HL-60 (cell line): ENCODE measurements around the gene UBE2E2.

Experiments
- DNase-seq, 2 experiments: peaks; one replicate each; pipeline ENCODE4 v3.0.0-alpha.2; 2010 to 2020; ENCODE audit warnings: low read depth in 1 of 2, low spot score in 1 of 2
- H3K27ac ChIP-seq: fragments of 250-450 bp; sonication (Bioruptor Pico); replicated peaks from 2 replicates; pipeline ENCODE4 v1.5.1; 2020; ENCODE audit warnings: mild to moderate bottlenecking, moderate library complexity
- H3K27me3 ChIP-seq: fragments of 250-450 bp; sonication (Bioruptor Pico); 2 replicates; pipeline ENCODE4 v1.5.1; 2021; ENCODE audit warnings: mild to moderate bottlenecking, moderate library complexity; ENCODE audit not compliant: insufficient read depth, poor library complexity, severe bottlenecking
- H3K4me3 ChIP-seq: replicated peaks from 2 replicates; pipeline ENCODE4 v1.5.1; 2011; ENCODE audit warnings: mild to moderate bottlenecking, control low read depth, low read length; ENCODE audit not compliant: insufficient read depth
- CTCF ChIP-seq: IDR thresholded peaks from one replicate; pipeline ENCODE4 v1.5.1; 2011; ENCODE audit warnings: low read length, control low read depth, inconsistent platforms; ENCODE audit not compliant: insufficient read depth
- GABPA ChIP-seq: IDR thresholded peaks from 2 replicates; pipeline ENCODE4 v1.6.1; 2012; ENCODE audit warnings: low read depth
- POLR2AphosphoS5 ChIP-seq: IDR thresholded peaks from 2 replicates; pipeline ENCODE4 v1.6.1; 2012; ENCODE audit warnings: low read depth
- REST ChIP-seq: IDR thresholded peaks from 2 replicates; pipeline ENCODE4 v1.6.1; 2012; ENCODE audit warnings: low read depth; ENCODE audit not compliant: insufficient replicate concordance
- SPI1 ChIP-seq: IDR thresholded peaks from 2 replicates; pipeline ENCODE4 v1.6.1; 2012; ENCODE audit warnings: low read depth, mild to moderate bottlenecking, borderline replicate concordance

Gene UBE2E2

GRCh38 chr3:23166845-23167244 is 36.3 kb upstream of the UBE2E2 start:
- H3K4me3 ChIP-seq: no peak overlapping the region
- TF ChIP-seq POLR2AphosphoS5: no peak
- TF ChIP-seq GABPA: no peak
- TF ChIP-seq REST: no peak
- TF ChIP-seq SPI1: no peak
- no peak for TF ChIP-seq CTCF
- H3K27me3 ChIP-seq: no peaks in the 10 kb centered on the region
- H3K27ac ChIP-seq: no peak overlapping the region
- no peak for DNase-seq

- no peak overlapping the region for H3K4me3 ChIP-seq
- no peak for DNase-seq
- H3K27me3 ChIP-seq: no peaks in the 10 kb centered on the region
- no peak overlapping the region for H3K27ac ChIP-seq
- no peak for TF ChIP-seq REST
- TF ChIP-seq SPI1: no peak
- TF ChIP-seq POLR2AphosphoS5: no peak
- no peak for TF ChIP-seq CTCF
- TF ChIP-seq GABPA: no peak
These were observed 33.6 kb upstream of the UBE2E2 start for GRCh38 chr3:23169551-23169950.

- DNase-seq: no peak
- Histone ChIP-seq H3K27ac (no peak overlapping the region), H3K27me3 (no peaks in the 10 kb centered on the region), H3K4me3 (no peak overlapping the region)
- no peak for TF ChIP-seq SPI1
- TF ChIP-seq REST: no peak
- no peak for TF ChIP-seq POLR2AphosphoS5
- TF ChIP-seq GABPA: no peak
- TF ChIP-seq CTCF: no peak
These were observed 32.8 kb upstream of the UBE2E2 start for GRCh38 chr3:23170291-23170690.
